HG02852 (cell line): ENCODE results near the gene MEST.
"Not testable (repeated sequence)": the region's sequence is repeated elsewhere in the genome, so short reads cannot be mapped to it uniquely, and the experiment has no call there.

Source experiments
- ATAC-seq: cut with Tn5 transposase; IDR thresholded peaks from one replicate; pipeline ENCODE4 v1.9.1; 2021; ENCODE audit warnings: mild to moderate bottlenecking, moderate library complexity; ENCODE audit not compliant: unreplicated experiment

Gene MEST

DNA sequence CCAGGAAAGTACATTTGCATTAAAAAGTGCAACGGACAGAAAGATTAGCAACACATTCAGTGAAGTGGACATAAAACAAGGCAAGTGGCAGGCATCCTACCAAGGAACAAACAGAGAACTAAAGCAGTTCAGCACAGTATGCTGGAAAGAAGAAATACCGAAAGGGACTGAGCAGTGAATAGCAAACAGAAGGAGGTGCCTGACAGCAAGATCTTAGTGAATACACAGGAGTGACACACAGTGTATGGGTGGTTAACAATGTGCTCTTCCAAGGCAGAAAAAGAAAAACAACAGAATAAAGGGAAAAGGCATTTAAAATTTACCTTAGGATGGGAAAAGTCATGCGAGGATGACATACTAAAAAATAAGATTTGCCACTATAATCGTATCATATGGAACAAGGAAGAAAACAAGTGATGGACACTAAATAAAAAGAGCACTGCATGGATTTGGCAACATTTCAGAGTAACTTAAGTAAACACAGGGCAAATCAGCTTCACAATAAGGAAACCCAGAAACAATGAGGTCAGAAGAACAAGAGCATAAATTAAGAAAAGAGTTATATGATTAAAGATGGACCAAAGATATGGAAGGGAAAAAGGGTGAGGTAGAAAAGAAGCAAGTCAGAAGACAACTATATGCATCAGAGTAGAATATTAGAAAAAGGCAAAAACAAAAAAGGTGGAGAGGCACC is 29.5 kb downstream of the MEST start:
- ATAC-seq = no peak

DNA sequence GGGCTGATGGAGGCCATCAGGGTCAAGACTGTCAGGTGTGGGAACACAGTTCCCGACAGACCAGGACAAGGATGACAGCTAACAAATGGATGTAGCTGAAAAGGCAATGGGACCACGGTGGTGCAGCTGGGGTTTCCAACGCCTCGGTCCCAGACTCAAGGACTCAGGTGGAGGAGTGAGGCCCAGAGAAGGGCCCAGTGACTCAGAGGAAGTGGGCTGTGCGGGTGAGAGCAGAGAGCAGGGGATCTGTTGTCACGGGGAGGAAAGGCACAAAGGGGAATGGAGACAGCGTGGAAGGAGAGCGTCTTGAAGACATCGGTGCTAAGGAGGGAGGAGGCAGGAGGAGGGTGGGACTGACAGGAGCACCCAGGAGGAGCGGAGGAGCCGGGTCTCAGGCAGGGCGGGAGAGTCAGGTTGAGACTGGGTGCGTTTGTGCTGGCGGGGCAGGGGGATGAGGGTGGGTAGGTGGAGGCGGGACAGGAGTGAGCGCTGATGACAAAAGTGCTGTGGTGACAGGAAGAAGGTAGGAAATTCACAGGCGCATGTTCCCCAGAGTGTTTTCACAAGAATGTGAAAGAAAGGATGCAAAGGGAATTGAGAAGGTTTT is 31.7 kb downstream of the MEST start:
- not testable (repeated sequence) for ATAC-seq

DNA sequence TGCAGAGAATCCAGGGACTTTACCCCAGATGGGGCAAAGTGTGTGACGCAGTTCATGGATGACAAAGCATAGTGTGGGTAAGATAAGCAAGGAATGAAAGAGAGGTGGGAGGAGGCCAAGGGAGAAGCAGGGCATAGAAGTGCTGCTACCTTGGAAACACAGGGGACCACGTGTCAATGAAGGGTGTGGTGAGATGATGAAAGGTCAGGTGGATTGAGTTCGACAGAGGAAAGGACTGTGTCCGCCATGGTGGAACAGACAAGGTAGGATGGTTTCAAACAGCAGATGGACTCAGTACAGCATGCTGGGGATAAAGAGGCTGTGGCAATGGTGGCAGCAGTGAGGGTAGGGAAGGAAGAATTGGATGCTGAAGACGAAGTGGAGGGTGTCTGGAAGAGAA is 32.7 kb downstream of the MEST start:
- no peak for ATAC-seq

DNA sequence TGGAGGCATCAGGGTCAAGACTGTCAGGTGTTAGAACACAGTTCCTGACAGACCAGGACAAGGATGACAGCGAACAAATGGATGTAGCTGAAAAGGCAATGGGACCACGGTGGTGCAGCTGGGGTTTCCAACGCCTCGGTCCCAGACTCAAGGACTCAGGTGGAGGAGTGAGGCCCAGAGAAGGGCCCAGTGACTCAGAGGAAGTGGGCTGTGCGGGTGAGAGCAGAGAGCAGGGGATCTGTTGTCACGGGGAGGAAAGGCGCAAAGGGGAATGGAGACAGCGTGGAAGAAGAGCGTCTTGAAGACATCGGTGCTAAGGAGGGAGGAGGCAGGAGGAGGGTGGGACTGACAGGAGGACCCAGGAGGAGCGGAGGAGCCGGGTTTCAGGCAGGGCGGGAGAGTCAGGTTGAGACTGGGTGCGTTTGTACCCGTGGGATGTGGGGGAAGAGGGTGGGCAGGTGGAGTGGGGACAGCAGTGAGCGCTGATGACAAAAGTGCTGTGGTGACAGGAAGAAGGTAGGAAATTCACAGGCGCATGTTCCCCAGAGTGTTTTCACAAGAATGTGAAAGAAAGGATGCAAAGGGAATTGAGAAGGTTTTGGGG is 36.0 kb downstream of the MEST start:
- ATAC-seq = not testable (repeated sequence)

DNA sequence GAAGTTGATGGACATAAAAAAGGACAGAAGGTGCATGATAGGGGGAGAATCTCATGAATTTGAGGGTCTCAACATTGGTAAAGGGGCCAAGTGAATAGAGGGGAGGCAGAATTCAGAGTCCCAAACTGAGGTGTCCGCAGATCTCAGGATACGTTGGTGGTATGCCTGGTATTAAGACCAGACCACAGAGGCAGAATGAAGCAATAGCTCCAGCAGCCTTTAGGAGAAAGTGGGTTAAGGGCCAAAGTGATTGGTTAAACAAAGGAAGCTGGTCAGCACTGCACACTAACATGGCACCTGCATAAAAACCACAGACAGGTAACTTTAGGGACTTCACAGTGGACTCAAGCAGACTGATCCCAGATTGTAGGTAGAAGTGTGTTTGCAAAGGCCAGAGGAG is 37.5 kb downstream of the MEST start:
- ATAC-seq = no peak

DNA sequence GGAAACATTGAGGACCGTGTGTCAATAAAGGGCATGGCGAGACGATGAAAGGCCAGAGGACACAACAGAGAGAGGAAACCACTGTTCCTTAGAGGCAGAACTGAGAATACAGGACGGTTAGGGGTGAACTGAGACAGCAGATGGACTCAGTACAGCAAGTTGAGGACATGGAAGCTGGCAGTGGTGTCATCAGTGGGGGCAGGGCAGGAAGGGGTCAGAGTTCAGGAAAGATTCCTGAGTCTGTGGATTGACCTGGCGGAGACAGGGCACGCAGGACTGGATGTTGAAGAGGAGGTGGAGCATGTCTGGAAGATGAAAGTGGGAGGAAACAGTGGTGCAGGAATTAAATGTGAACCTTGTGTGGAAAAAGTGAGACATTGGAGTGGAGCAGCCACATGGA is 46.0 kb downstream of the MEST start:
- ATAC-seq = not testable (repeated sequence)

DNA sequence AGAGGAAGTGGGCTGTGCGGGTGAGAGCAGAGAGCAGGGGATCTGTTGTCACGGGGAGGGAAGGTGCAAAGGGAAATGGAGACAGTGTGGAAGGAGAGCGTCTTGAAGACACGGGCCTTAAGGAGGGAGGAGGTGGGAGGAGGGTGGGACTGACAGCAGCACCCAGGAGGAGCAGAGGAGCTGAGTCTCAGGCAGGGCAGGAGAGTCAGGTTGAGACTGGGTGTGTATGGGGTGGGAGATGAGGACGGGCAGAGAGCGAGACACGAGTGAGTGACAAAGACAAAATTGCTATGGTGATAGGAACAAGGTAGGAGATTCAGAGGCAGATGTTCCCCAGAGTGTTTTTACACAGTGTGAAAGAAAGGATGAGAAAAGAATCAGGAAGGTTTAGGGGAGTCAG is 49.4 kb downstream of the MEST start:
- ATAC-seq = not testable (repeated sequence)

DNA sequence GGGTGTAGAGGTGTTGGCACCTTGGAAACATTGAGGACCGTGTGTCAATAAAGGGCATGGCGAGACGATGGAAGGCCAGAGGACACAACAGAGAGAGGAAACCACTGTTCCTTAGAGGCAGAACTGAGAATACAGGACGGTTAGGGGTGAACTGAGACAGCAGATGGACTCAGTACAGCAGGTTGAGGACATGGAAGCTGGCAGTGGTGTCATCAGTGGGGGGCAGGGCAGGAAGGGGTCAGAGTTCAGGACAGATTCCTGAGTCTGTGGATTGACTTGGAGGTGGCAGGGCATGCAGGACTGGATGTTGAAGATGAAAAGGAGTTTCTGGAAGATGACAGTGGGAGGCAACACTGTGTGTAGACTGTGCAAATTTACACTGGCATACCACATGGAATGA is 50.4 kb downstream of the MEST start:
- not testable (repeated sequence) for ATAC-seq

DNA sequence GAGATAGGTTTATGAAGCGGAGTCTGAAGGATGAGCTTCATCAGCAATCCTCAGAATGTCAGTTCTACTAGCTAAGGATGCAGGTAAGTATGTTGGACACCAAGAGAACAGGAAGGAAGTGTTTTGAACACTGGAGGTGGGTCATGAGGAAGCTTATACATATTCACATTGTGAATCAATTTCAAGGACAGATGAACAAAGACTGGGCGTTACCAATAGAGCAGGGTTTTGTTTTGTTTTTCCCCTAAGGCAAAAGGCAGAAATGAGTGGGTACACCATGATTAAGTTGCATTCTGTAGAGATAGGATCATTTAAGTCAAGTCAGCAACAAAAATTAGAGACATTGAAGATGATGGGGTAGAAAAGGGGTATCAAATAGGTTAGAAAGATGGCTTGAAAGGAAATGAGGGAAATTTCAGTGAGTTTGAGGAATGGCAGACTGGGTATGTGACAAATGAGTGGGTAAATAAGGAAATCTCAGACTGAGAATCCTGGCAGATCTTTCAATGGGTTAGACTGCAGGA is 51.7 kb downstream of the MEST start:
- ATAC-seq = no peak

DNA sequence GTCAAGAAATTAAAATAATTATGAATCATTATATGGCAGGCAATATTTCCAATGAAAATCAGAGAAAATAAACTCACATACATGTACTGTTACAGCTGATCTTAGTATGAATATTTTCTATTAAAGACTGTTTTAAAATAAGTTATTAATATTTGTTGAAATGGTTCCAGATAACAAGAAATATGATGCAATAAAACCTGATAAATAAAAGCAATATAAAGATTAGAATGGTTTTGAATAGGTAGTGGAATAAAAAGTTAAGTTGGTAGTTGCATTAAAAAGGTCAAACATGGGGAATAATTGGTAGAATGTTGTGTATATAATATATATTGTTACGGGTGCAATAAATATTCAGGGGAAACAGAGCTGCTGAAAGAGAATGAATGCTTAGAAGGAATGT is 52.5 kb downstream of the MEST start:
- no peak for ATAC-seq

DNA sequence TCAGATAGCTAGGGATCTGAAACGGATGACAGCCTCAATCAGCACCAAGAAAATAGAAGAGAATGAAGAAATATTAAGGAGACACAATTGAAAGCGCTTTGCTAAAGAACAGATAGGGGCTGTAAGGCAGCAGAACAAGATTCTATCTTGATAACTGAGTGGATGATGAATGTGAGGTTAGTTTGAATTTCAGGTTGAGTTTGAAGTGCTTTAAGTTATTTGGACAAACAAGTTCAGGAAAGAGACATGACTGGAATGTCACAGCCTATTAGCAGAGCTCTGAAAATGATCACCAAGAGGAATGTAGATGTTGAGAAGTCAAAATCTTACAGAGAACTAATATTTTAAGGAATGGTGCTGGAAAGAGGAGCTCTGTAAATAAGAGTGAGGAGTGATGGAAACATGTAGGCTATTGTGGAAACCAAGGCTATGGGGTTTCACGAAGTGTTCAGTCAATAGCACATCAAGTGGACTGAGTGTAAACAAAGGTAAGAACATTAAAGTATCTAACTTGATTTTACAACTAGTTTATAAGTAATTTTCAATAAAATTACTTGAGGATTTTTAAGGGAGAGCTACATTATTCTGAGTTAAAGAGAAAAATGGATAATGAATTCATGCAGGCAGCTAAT is 61.6 kb downstream of the MEST start:
- ATAC-seq = no peak

DNA sequence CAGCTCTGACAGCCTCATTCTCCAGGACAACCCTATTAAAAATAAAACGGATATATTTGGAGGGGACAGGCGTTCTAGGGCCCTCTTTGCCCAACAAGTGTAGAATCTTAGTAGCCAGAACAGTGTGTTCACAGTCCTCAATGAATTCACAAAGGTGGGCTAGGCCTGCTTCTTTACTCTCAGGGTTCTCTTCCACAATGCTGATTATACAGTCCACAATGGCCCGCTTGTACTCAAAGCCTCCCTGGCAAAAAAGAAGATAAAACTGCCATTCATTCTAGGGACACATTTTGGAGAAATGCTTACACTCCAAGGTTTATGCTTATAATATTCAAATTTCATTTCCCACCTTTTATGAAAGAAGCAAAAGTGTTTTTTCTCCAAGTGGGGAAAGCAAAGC is 62.6 kb downstream of the MEST start:
- no peak for ATAC-seq
